Smooth muscle cell of trachea (primary cell): ENCODE results near the gene OSBPL7. TPM values are rescaled to one million over a fixed set of nuclear protein-coding genes. Genes with fewer than 3 reads are reported as not detected.

Source experiments
- total RNA-seq: library from RNA; depleted of rRNA; stranded (reverse); fragments of >200 nt; gene quantifications from 2 replicates; pipeline ENCODE4 v1.2.1, GENCODE V29; 2014

The OSBPL7 gene
- 7.6 and 13.2 TPM in 2 replicates for total RNA-seq

GRCh38 chr17:47821424-47822391, at the start of gene OSBPL7:
Gene OSBPL7, minus strand, starts transcription at chr17:47821794. Its CDS starts 1,516 bp downstream, at chr17:47820278.

GRCh38 chr17:47850692-47851573, 29.3 kb upstream of the OSBPL7 start, which contains the start of gene SP6:
Gene SP6, minus strand, starts transcription at chr17:47851163. Its CDS starts 2,734 bp downstream, at chr17:47848429.

GRCh38 chr17:47840742-47841487, 19.3 kb upstream of the OSBPL7 start, which contains the start of gene SCRN2:
Gene SCRN2, minus strand, starts transcription at chr17:47841273. Its CDS starts 430 bp downstream, at chr17:47840843.

GRCh38 chr17:47831003-47831933, 9.7 kb upstream of the OSBPL7 start, which contains the start of the genes LRRC46 and MRPL10:
Gene LRRC46, plus strand, starts transcription at chr17:47831670. Its CDS starts 320 bp downstream, at chr17:47831990.
Gene MRPL10, minus strand, starts transcription at chr17:47831541. Its CDS starts 30 bp downstream, at chr17:47831511.

Other genes starting within 250 kb of the OSBPL7 start
- gene KPNB1, start 171.9 kb downstream of the OSBPL7 start, total RNA-seq = 470 and 508 TPM in 2 replicates
- gene TBKBP1, start 127.6 kb downstream of the OSBPL7 start, total RNA-seq = 9.6 and 17.7 TPM in 2 replicates
- gene TBX21, start 88.6 kb downstream of the OSBPL7 start, total RNA-seq = 0.15 TPM in 1 of 2 replicates, not detected in the other
- 17.6 and 42.0 TPM in 2 replicates for gene MRPL10, start 9.7 kb upstream of the OSBPL7 start, total RNA-seq
- under 0.01 and 0.15 TPM in 2 replicates for gene LRRC46, start 9.9 kb upstream of the OSBPL7 start, total RNA-seq
- 51.9 and 53.8 TPM in 2 replicates for gene SCRN2, start 19.5 kb upstream of the OSBPL7 start, total RNA-seq
- gene SP6, start 29.4 kb upstream of the OSBPL7 start, total RNA-seq = under 0.01 and 0.17 TPM in 2 replicates
- gene SP2, start 74.4 kb upstream of the OSBPL7 start, total RNA-seq = 1.6 and 1.8 TPM in 2 replicates
- 41.5 and 45.8 TPM in 2 replicates for gene PNPO, start 119.8 kb upstream of the OSBPL7 start, total RNA-seq
- not detected in 2 replicates for gene PRR15L, start 136.1 kb upstream of the OSBPL7 start, total RNA-seq
- 108 and 111 TPM in 2 replicates for gene CDK5RAP3, start 149.3 kb upstream of the OSBPL7 start, total RNA-seq
- gene COPZ2, start 216.0 kb upstream of the OSBPL7 start, total RNA-seq = 56.3 and 61.9 TPM in 2 replicates
- gene NFE2L1, start 226.6 kb upstream of the OSBPL7 start, total RNA-seq = 106 and 166 TPM in 2 replicates